EL (cell line): ENCODE measurements around the gene GZF1.

Experiments used
- DNase-seq: peaks from one replicate; pipeline ENCODE4 v3.0.0-alpha.2; 2016

GZF1 gene

GRCh38 chr20:23410916-23411695 is 49.1 kb downstream of the GZF1 start:
- DNase-seq: no peak

DNA sequence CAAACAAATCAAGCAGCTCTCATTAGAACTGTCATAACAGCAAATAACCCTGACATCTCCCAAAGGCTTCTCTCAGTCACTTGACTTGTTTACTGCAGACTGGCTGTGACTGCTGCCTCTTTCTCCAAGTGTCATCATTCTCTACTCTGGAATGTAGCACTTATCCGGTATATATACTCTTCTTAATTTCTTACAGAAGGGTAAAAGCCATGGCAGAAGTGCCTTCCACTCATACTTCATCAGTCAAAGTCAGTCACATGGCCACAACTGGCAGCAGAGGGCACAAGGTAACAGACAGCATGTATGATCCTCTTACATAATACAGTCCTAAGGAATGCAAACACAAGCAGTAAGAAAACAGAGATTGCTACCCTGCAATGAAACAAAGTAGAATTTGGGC is 50.0 kb downstream of the GZF1 start:
- DNase-seq: peak; percentile 23

GRCh38 chr20:23413862-23414422 is 52.0 kb downstream of the GZF1 start:
- DNase-seq: no peak

- DNase-seq: no peak
Observed at GRCh38 chr20:23414526-23415188, 52.7 kb downstream of the GZF1 start.

DNA sequence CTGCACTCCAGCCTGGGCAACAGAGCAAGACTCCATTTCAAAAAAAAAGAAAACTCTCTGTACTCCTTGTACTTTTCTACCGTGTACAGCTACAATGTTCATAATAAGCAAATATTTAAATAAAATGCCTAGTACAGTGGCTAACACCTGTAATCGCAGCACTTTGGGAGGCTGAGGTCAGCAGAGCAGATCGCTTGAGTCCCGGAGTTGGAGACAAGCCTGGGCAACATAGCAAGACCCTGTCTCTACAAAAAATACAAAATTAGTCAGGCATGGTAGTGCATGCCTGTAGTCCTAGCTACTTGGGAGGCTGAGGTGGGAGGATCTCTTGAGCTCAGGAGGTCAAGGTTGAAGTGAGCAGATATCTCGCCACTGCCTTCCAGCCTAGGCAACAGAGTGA is 53.6 kb downstream of the GZF1 start:
- no peak for DNase-seq

DNA sequence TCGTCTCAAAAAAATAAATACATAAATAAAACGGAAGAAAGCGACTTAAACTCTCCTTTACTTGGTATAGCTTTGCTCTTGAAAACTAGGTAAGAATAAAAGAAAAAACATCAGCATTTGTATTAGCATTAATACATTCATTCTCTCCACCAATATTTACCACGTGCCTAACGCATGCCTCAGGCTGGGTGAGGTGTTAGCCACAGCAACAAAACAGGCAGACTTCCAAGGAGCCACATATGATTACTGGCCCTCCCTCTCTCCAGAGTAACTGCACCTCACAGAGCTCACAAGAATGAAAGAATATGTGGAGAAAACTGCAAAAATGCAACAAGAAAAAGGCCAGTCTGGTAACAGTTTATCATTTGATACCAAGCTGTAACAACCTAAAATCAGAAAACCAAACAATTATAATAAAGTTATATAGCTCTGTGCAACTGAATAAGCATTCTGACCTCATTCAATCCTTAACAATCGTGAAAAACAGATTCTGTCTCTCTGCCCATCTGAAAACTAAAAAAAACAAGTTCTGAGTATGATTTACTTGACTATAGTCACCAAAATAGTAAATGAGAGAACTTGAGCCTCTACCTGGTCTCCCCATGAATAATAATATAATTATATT is 54.1 kb downstream of the GZF1 start:
- peak; percentile 21 for DNase-seq

GRCh38 chr20:23417861-23418260 is 55.9 kb downstream of the GZF1 start:
- no peak for DNase-seq

- DNase-seq: no peak
Observed at GRCh38 chr20:23419657-23419994, 57.6 kb downstream of the GZF1 start.

- peak; percentile 71 for DNase-seq
Observed at GRCh38 chr20:23419995-23420901, 58.3 kb downstream of the GZF1 start.

GRCh38 chr20:23420943-23421931 is 59.3 kb downstream of the GZF1 start, which contains the start of gene NAPB:
TSS of gene NAPB (minus strand) at chr20:23421488. CDS start at chr20:23421402, 86 bp downstream.
- peak; percentile 90 for DNase-seq
